CD4-positive, alpha-beta T cell treated with Interleukin-12 subunit alpha and Interleukin-12 subunit beta, for 1 hour (primary cell): ENCODE measurements around the gene KPTN.

Source experiments
- DNase-seq: peaks from one replicate; pipeline ENCODE4 v3.0.0-alpha.2; 2020

Gene KPTN

GRCh38 chr19:47464675-47465419, 19.2 kb downstream of the KPTN start:
- DNase-seq = no peak

GRCh38 chr19:47461876-47462275, 22.1 kb downstream of the KPTN start:
- no peak for DNase-seq

GRCh38 chr19:47459477-47459876, 24.5 kb downstream of the KPTN start:
- no peak for DNase-seq

- DNase-seq = no peak
These were observed 25.3 kb downstream of the KPTN start for GRCh38 chr19:47458672-47459071.

DNA sequence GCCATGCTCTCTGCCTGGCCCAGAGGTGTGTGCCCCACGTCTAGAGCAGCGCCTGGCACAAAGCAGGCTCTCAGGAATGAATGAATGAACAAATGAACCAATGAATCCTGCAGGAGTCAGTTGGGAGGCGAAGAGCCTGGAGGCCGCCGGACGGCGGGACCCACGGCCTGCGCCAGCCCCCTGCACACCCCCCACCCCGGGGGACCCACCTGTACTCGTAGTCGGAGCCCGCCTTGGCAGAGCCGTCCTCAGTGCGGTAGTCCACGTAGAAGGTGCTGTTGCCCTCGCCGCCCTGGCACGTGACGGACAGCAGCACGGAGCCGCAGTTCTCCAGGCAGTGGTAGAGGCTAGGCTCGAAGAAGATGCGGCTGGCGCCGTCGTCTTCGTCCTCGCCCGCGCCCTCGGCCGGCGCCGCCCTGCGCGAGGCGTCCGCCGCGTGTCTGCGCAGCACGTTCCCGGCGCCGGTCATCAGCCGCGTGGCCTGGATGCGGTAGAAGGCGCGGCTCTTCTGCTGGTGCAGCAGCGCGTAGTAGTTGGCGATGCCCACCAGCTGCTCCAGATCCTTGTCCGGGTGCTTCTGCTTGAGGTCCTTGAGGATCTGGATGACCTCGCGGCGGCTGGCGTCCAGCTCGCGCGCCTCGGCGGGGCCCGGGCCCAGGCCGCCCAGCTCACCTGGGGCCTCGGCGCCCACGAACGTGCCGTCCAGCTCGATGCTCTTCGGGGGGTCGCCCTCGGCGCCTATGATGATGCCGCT, 27.1 kb downstream of the KPTN start:
- DNase-seq = no peak

GRCh38 chr19:47450478-47450877, 33.5 kb downstream of the KPTN start:
- DNase-seq = no peak

GRCh38 chr19:47448360-47448727, 35.7 kb downstream of the KPTN start:
- DNase-seq = no peak

DNA sequence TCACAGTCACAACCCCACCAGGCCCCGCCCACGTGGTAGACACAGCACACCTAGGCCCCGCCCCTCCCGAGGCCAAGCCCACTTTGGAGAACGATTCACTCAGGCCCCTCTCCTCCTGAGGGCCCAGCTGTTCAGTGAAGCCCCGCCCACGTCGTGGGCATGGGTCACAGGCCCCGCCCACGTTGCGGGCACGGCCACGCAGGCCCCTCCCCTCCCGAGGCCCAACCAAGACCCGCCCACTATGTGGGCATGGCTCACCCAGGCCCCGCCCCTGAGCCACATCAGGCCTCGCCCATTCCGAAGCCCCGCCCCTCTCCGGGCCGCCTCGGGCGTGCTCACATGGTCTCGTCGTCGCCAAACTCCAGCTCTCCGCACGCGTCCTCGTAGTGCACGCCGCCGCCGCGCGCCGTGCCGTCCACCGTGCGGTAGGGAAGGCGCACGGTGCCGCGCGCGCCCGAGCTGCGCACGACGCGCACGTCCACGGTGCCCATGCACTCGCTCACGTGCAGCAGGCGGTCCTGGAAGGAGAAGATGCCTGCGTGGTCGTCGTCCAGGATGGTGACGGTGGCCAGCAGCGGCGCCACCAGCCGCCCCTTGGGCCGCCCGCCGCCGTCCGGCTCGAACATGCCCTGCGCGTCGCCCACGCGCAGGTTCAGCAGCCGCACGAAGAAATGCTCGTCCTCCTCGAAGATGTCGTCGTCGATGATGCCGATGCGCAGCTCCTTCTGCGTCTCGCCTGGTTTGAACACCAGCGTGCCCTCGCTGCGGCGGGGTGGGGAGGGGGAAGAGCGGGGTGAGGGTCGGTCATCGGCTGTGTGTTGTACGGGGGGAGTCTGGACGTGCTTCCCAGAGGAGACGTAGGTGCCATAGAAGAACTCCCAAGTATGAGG, 36.3 kb downstream of the KPTN start:
- DNase-seq = peak; percentile 51

DNA sequence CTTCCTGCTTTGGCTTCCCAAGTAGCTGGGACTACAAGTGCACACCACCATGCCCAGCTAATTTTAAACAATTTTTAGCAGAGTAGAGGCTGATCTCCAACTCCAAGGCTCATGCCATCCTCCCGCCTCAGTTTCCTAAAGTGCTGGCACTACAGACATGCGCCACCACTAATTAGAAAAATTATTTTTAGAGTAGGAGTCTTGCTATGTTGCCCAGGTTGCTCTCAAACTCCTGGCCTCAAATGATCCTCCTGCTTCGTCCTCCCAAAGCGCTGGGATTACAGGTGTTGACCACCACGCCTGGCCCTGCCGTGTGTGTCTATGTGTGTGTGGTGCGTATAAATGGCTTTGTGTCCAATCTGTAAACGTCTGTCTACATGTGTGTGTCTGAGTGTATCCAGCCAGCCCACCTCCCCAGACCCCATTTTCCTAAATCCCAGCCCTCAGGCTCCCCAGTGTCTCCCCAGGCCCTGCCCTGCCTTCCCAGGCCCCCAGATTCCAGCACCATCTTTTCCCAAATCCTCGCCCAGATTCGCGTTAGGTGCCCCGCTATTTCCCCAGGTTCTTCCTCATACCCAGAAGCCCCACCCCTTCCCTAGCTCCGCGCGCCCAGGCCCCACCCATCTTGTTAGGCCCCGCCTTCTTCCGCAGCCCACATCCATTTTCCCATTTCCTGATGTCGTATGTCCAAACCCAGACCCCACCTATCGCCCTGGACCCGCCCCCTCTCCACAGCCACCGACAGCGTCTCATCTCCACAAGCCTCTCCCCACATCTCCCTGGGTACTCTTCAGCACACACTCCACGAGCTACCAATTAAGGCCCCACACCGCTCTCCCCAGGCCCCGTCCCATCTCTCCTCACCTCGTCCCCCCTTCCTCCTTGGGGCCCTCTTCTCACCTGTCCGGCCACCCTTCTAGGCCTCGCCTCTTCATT, 37.2 kb downstream of the KPTN start:
- peak; percentile 19 for DNase-seq

DNA sequence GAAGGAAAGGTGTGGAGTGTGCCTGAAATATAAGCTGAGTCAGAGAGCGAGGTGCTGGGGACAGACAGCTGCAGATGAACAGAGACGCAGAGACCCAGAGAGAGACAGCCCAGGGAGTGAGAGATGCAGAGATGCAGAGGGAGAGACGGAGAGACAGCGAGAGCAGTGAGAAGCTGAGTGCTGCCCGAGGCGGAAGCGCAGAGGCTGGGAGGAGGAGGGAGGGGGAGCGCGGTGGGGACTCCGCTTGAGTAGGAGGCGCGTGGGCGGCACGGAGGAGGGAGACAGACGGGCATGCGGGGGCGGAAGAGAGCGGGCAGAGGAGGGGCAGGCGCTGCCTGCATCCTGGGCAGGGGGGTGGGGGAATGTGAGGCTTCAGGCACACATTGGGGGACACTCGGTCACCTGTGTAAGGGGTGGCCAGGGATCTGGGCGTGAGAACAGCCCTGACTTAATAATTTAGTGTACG, 38.0 kb downstream of the KPTN start:
- DNase-seq = peak; percentile 68

- DNase-seq = no peak
These were observed 38.5 kb downstream of the KPTN start for GRCh38 chr19:47445527-47445926.

DNA sequence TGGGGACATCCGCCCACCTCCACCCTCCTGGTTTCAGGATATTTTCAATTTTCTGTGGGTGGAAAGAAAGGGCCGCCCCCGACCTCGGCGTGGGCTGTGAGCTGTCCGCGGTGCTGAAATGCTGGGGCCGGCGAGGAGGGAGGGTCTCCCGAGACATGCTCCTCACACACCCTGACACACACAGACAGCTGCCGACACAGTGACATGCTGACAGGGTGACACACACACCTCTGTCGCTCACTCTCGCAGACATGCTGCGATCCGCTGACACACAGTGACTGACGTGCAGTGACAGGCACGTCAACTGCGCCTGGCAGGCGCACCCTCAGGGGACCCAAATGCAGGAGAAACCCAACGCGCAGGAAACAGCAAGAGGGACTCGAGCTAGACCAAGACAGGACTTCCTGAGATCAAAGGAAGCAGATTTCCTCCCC, 39.6 kb downstream of the KPTN start:
- DNase-seq = peak; percentile 52

DNA sequence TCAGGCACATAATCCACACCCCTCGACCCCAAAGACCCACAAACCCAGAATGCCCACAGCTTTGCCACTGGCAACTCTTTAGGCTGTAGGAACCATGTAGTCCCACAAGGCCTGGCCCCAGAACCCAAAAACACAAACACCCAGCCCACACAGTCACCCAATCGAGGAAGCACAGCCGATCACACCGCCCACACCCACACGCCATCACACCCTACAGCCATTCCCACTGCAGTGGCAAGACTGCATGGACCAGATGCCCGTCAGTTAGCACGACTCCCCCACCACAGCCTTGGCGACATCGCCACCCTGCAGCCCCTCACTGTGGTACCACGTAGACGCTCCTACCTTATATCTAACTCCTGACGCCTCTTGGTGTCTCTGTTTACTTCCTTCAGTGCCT, 40.7 kb downstream of the KPTN start:
- no peak for DNase-seq

DNA sequence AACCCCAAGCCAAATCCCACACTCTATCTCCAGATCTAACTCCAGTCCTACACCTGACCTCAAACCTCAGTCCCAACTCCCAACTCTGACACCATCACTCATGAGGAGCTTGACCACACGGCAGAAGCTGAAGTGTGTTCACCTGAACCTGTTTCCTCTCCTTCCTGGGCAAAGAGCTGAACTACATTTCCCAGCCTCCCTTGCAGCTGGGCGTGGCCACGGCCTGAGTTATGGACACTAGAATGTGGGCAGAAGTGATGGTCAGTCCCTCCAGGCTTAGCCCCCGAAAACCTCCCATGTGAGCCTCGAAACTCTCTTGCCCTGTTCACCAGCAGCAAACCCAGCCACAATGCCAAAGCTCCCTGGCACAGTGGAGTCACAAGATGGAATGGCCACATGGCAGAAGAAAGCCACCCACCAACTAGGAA, 45.2 kb downstream of the KPTN start:
- no peak for DNase-seq

DNA sequence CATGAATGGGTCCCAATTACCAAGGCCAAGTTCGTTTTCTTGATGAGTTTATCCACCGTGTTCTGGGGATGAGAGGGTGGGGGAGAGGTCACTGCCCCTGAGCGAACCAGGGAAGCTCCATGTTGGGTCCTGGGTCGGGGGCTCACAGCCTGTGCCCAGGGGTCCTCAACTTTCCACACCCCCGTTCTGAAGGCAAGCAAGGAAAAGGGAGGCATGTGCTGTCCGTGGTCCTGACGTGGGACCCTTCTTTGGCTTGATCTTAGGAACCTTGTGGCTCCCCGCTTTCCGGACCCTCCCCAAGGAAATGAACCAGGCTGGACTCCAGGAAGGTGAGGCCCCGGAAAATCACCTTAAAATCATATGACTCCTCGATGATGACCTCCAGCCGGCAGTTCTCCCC, 46.5 kb downstream of the KPTN start:
- no peak for DNase-seq

- peak; percentile 83 for DNase-seq
These were observed 47.2 kb downstream of the KPTN start for GRCh38 chr19:47436712-47437401.

DNA sequence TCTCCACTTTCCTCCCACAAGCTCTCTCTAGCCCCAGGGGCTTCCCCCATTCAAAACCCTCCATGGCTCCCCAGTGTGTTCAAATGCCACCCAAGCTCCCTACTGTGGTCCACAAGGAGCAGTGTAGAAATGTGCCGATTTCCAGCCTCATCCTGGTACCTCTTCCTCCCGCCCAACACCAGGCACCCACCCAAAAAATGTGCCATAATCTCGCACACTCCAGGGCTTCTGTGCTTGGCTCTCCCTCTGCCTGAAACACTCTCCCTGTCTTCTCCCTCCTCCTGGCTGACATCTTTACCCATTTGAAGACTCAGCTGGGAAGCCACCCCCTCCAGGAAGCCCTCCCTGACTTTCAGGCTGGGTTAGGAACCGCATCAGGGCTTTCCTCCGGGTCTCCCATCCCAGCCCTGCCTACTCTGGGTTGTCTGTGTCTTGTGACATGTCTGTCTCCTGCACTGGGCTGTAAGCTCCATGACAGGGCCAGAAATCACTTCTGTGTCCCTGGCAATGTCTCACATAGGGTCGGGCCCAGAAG, 48.1 kb downstream of the KPTN start:
- no peak for DNase-seq

GRCh38 chr19:47435196-47435595, 48.8 kb downstream of the KPTN start:
- peak; percentile 26 for DNase-seq

DNA sequence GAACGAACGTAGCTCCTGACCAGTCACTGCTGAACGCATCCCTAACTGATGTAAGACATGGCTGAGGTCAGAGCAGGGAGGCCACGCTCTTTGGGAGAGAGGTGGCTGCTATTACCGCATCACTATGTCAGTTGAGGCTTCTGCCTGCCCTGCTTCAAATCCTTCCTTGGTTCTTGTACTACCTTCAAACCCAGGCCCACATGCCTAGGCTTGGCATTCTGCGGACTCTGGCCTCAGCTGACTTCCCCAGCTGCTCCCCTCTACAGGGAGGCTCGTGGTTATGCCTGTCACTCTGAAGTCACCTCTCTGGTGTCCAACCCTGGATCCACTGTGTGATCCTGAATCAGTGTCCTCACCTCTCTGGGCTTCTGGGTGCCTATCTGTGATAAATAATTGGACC, 49.9 kb downstream of the KPTN start:
- DNase-seq = no peak

- DNase-seq = no peak
These were observed 50.9 kb downstream of the KPTN start for GRCh38 chr19:47433121-47433520.

GRCh38 chr19:47432499-47432898, 51.5 kb downstream of the KPTN start:
- DNase-seq = no peak
